Mesothelial cell of epicardium (in vitro differentiated cells): ENCODE data around the gene WDHD1. TPM values are rescaled to one million over a fixed set of nuclear protein-coding genes. Genes with fewer than 3 reads are reported as not detected.

Source experiments
- DNase-seq, 2 experiments: peaks; one replicate each; pipeline ENCODE4 v3.0.0; 2021; ENCODE audit warnings: low spot score in 2 of 2; ENCODE audit not compliant: unreplicated experiment in 2 of 2
- H3K27ac Mint-ChIP-seq: 2 replicates; pipeline ENCODE4 v1.8.0; 2021; ENCODE audit warnings: mixed read lengths
- H3K27me3 Mint-ChIP-seq: 2 replicates; pipeline ENCODE4 v1.8.0; 2021; ENCODE audit warnings: low read depth, mixed read lengths
- H3K36me3 Mint-ChIP-seq: 2 replicates; pipeline ENCODE4 v1.8.0; 2021; ENCODE audit warnings: mixed read lengths
- H3K4me1 Mint-ChIP-seq: 2 replicates; pipeline ENCODE4 v1.8.0; 2021; ENCODE audit warnings: mixed read lengths
- H3K4me3 Mint-ChIP-seq: 2 replicates; pipeline ENCODE4 v1.8.0; 2021; ENCODE audit warnings: mild to moderate bottlenecking, moderate library complexity, mixed read lengths
- H3K9me3 Mint-ChIP-seq: 2 replicates; pipeline ENCODE4 v1.8.0; 2021; ENCODE audit warnings: mixed read lengths
- total RNA-seq: library from RNA; stranded (reverse); gene quantifications from 3 replicates; pipeline ENCODE4 v1.2.1, GENCODE V29; 2021
- TF ChIP-seq, protein P1 (sequence below): fragments of 200-600 bp; sonication (generic); IDR thresholded peaks from one replicate; pipeline ENCODE4 v1.5.0; 2021; ENCODE audit warnings: antibody characterized with exemption; ENCODE audit not compliant: unreplicated experiment

The WDHD1 gene
- total RNA-seq, 1 donor from 2014 or later: 15.5 TPM

DNA sequence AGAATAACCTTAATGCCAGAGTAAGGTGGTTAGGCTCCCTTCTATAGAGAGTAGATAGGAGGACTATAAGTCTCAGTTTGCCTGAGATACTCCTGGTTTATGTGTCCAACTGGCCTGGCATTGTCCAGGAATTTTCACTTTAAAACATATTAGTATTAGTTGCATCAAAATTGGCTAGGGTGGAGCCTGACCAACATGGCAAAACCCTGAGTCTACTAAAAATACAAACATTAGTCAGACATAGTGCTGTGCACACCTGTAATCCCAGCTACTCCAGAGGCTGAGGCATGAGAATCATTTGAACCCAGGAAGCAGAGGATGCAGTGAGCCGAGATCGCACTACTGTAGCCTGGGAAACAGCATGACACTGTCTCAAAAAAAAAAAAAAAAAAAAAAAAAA is 11.9 kb downstream of the WDHD1 start:
- TF ChIP-seq, protein P1, sequence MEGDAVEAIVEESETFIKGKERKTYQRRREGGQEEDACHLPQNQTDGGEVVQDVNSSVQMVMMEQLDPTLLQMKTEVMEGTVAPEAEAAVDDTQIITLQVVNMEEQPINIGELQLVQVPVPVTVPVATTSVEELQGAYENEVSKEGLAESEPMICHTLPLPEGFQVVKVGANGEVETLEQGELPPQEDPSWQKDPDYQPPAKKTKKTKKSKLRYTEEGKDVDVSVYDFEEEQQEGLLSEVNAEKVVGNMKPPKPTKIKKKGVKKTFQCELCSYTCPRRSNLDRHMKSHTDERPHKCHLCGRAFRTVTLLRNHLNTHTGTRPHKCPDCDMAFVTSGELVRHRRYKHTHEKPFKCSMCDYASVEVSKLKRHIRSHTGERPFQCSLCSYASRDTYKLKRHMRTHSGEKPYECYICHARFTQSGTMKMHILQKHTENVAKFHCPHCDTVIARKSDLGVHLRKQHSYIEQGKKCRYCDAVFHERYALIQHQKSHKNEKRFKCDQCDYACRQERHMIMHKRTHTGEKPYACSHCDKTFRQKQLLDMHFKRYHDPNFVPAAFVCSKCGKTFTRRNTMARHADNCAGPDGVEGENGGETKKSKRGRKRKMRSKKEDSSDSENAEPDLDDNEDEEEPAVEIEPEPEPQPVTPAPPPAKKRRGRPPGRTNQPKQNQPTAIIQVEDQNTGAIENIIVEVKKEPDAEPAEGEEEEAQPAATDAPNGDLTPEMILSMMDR: no peak
- Mint-ChIP-seq H3K27ac (no peak overlapping the region), H3K36me3 (peaks cover 22% of the 10 kb centered on the region), H3K9me3 (peaks cover 3% of the 10 kb centered on the region), H3K4me1 (no peaks in the 10 kb centered on the region), H3K27me3 (no peaks in the 10 kb centered on the region), H3K4me3 (no peak overlapping the region)
- DNase-seq: no peak

DNA sequence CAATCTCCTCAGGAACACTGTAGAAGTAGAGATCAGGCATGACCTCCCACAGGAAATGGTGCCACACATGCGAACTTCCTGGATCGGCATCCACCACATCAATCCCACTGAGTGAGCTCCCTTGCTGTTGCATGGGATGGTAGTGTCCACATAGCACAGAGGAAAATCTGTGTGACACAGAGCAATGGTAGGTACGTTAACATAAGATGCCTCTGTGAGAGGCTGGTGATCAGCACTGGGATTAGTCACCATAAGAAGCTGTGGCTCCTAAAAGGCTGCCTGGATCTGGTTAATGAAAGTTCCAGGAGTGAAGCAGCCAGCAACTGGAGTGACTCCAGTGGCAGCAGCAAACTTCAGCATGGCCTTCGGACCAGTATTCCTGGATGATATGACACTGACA is 21.8 kb downstream of the WDHD1 start:
- no peaks in the 10 kb centered on the region for H3K4me1 Mint-ChIP-seq
- no peak for DNase-seq
- no peaks in the 10 kb centered on the region for H3K27me3 Mint-ChIP-seq
- no peaks in the 10 kb centered on the region for H3K9me3 Mint-ChIP-seq
- no peak overlapping the region for H3K27ac Mint-ChIP-seq
- peaks cover 14% of the 10 kb centered on the region for H3K36me3 Mint-ChIP-seq
- TF ChIP-seq, protein P1: no peak
- H3K4me3 Mint-ChIP-seq: no peak overlapping the region

- TF ChIP-seq, protein P1: no peak
- Mint-ChIP-seq H3K36me3 (peaks cover 15% of the 10 kb centered on the region), H3K4me3 (no peak overlapping the region), H3K27me3 (no peaks in the 10 kb centered on the region), H3K27ac (no peak overlapping the region), H3K9me3 (no peaks in the 10 kb centered on the region), H3K4me1 (no peaks in the 10 kb centered on the region)
- no peak for DNase-seq
Measured at GRCh38 chr14:55000381-55000780, 26.5 kb downstream of the WDHD1 start.

DNA sequence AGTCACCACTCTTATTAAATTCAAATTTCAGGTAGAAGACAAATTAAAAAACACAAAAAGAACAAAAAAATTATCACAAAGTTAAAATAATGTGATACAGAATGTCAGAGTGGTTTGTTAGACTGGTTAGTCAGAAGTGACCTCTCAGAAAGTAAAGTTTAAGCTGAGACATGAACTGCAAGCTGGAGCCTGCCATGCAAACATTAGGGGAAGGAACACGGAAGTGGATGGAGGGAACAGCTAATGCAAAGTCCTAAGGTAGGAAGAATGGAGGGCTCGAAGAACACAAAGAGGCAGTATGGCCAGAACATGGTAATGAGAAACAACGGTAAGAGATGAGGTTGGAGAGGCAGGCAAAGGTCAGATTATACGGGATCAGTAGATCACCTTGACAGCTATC is 41.7 kb downstream of the WDHD1 start:
- no peaks in the 10 kb centered on the region for H3K9me3 Mint-ChIP-seq
- no peak overlapping the region for H3K4me3 Mint-ChIP-seq
- TF ChIP-seq, protein P1: no peak
- H3K36me3 Mint-ChIP-seq: peaks cover 22% of the 10 kb centered on the region
- H3K27ac Mint-ChIP-seq: no peak overlapping the region
- DNase-seq: no peak
- no peaks in the 10 kb centered on the region for H3K27me3 Mint-ChIP-seq
- H3K4me1 Mint-ChIP-seq: no peaks in the 10 kb centered on the region

GRCh38 chr14:54981698-54982097 is 45.2 kb downstream of the WDHD1 start:
- TF ChIP-seq, protein P1: peak; percentile 74
- peaks cover 15% of the 10 kb centered on the region for H3K36me3 Mint-ChIP-seq
- H3K4me3 Mint-ChIP-seq: no peak overlapping the region
- no peak for DNase-seq
- H3K9me3 Mint-ChIP-seq: no peaks in the 10 kb centered on the region
- H3K27ac Mint-ChIP-seq: no peak overlapping the region
- H3K27me3 Mint-ChIP-seq: no peaks in the 10 kb centered on the region
- no peaks in the 10 kb centered on the region for H3K4me1 Mint-ChIP-seq

GRCh38 chr14:54979039-54979438 is 47.9 kb downstream of the WDHD1 start:
- Mint-ChIP-seq H3K4me1 (no peaks in the 10 kb centered on the region), H3K36me3 (no peaks in the 10 kb centered on the region), H3K27me3 (no peaks in the 10 kb centered on the region), H3K4me3 (no peak overlapping the region), H3K9me3 (no peaks in the 10 kb centered on the region), H3K27ac (no peak overlapping the region)
- no peak for DNase-seq
- TF ChIP-seq, protein P1: no peak
